Measurements from ENCODE around the gene MBOAT1.

MBOAT1 gene

GRCh38 chr6:20061952-20062351 lies 150.3 kb downstream of the MBOAT1 start:
- H3K4me3 ChIP-seq (ENCODE audit: control insufficient read depth, low read depth, low read length) = no peak overlapping the region
- no peak for DNase-seq (ENCODE audit: low read depth)
- TF ChIP-seq CTCF (conservative IDR thresholded peaks at IDR 0.05; ENCODE audit: control insufficient read depth, insufficient read depth, low read depth, low read length) = no peak

DNA sequence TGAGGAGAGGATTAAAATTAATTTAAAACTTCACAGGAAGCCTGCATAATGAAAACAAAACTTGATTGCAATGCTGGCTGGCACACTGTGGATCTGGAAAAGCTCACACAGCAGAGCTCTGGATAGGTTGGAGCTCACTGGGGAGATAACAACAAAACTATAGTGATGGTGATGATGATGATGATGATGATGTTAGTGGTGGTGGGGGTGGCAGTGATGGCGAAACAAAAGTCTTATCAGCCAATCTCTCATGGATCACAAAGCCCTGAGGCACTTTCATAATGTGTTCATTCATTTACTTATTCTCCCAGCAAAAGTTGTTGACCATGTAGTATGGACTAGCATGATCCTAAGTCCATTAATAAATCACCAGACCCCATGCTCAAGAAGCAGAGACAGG lies 152.0 kb downstream of the MBOAT1 start:
- DNase-seq (ENCODE audit: low read depth) = no peak
- no peak for TF ChIP-seq CTCF (conservative IDR thresholded peaks at IDR 0.05; ENCODE audit: control insufficient read depth, insufficient read depth, low read depth, low read length)
- no peak overlapping the region for H3K4me3 ChIP-seq (ENCODE audit: control insufficient read depth, low read depth, low read length)

DNA sequence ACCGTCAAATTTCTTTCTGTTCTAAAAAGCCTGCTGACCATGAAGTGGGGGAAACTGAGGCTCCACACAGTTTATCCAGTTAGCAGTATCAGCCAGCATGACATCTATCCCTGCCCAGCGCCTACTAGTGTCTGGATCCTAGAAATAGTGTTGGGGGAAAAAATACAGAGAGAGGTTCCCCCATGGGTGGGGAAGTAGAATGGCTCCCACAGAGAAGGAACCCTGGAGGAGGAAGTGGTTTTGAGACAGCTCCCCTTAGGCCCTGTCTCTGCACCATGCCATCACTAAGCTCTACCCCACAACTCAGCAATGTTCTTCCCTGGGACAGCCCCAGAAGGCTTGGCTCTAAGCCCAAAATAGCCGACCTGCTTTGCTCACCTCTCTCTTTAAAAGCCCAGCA lies 153.4 kb downstream of the MBOAT1 start:
- no peak for DNase-seq (ENCODE audit: low read depth)
- H3K4me3 ChIP-seq (ENCODE audit: control insufficient read depth, low read depth, low read length) = no peak overlapping the region
- TF ChIP-seq CTCF (conservative IDR thresholded peaks at IDR 0.05; ENCODE audit: control insufficient read depth, insufficient read depth, low read depth, low read length) = no peak

GRCh38 chr6:20058121-20058905 lies 154.0 kb downstream of the MBOAT1 start:
- TF ChIP-seq CTCF (conservative IDR thresholded peaks at IDR 0.05; ENCODE audit: control insufficient read depth, insufficient read depth, low read depth, low read length) = no peak
- DNase-seq (ENCODE audit: low read depth) = no peak
- no peak overlapping the region for H3K4me3 ChIP-seq (ENCODE audit: control insufficient read depth, low read depth, low read length)

DNA sequence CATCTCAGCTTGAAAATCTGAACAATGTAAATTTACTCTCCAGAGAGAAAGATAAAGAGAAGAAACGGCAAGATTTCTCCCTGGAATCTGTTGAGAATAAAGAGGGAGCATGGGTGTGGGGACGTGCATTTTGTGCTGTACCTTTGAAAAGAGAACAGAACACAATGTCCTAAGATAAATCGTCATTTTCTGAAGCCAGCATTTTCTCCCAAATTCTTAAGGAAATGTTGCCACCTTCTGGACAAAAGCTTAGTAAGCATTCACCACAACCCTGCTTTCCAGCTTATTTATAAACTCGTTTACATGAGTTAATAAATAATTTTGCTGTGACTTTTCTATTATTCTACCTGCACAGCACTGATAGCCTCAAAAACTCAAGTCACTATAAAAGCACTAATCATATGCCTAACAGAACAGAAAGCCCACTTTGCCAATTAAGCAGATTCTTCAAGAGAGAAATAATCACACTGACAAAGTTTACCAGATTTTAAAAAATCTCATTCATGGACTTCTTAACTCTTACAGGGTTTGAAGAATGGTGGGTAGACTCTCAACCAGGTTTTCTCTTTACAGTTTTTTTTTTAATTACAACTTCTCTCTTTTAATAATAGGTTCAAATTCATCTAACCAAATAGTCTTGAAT lies 155.8 kb downstream of the MBOAT1 start:
- peak; percentile 67 for DNase-seq (ENCODE audit: low read depth)
- peak; percentile 54 for TF ChIP-seq CTCF (conservative IDR thresholded peaks at IDR 0.05; ENCODE audit: control insufficient read depth, insufficient read depth, low read depth, low read length)
- H3K4me3 ChIP-seq (ENCODE audit: control insufficient read depth, low read depth, low read length) = no peak overlapping the region

DNA sequence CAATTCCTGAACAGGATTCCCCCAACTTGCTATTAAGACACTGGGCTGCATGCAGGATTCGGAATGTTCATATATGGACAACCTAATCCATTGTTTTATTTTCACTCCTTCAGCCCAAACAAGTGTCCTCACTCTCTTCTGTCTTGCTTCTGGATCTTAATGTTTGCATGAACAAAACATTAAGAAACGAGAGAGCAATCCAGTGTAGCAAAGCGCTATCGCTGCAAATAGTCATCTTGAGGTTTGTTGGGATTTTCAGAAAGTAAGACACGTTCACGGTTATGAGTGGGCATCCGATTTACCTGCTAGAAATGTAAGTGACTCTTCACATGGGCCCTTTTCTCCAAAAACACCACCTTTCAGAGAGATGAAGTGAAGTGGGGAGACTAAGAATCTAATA lies 156.4 kb downstream of the MBOAT1 start:
- no peak for DNase-seq (ENCODE audit: low read depth)
- no peak overlapping the region for H3K4me3 ChIP-seq (ENCODE audit: control insufficient read depth, low read depth, low read length)
- no peak for TF ChIP-seq CTCF (conservative IDR thresholded peaks at IDR 0.05; ENCODE audit: control insufficient read depth, insufficient read depth, low read depth, low read length)

Data from fibroblast of mammary gland (primary cell).